ENCODE data around the gene ANKRD16.
"Not testable (repeated sequence)": the region's sequence is repeated elsewhere in the genome, so short reads cannot be mapped to it uniquely, and the experiment has no call there.

Gene ANKRD16

GRCh38 chr10:5831446-5831782, 58.3 kb downstream of the ANKRD16 start:
- DNase-seq, result no peak

GRCh38 chr10:5830629-5831445, 58.9 kb downstream of the ANKRD16 start:
- no peak for DNase-seq

GRCh38 chr10:5829267-5829666, 60.4 kb downstream of the ANKRD16 start:
- DNase-seq, result no peak

- DNase-seq, result no peak
Observed at GRCh38 chr10:5828725-5829124, 61.0 kb downstream of the ANKRD16 start.

GRCh38 chr10:5827841-5828240, 61.9 kb downstream of the ANKRD16 start:
- no peak for DNase-seq

- DNase-seq, result not testable (repeated sequence)
Observed at GRCh38 chr10:5826511-5826910, 63.2 kb downstream of the ANKRD16 start.

GRCh38 chr10:5818894-5819293, 70.8 kb downstream of the ANKRD16 start:
- no peak for DNase-seq

- no peak for DNase-seq
Observed at GRCh38 chr10:5818048-5818331, 71.7 kb downstream of the ANKRD16 start.

GRCh38 chr10:5817322-5818047, 72.2 kb downstream of the ANKRD16 start:
- DNase-seq, result no peak

GRCh38 chr10:5816170-5816569, 73.5 kb downstream of the ANKRD16 start:
- no peak for DNase-seq

GRCh38 chr10:5814110-5815107, 75.3 kb downstream of the ANKRD16 start:
- DNase-seq, result no peak

- peak; percentile 95 to 97 for DNase-seq
Observed at GRCh38 chr10:5813341-5814109, 76.2 kb downstream of the ANKRD16 start, which contains the start of gene GDI2. Gene GDI2, minus strand, starts transcription at chr10:5813434. Its CDS starts 176 bp downstream, at chr10:5813258.

- no peak for DNase-seq
Observed at GRCh38 chr10:5813091-5813340, 76.7 kb downstream of the ANKRD16 start.

GRCh38 chr10:5812283-5813090, 77.2 kb downstream of the ANKRD16 start:
- DNase-seq, result peak; percentile 15 to 28

Data from activated CD4-positive, alpha-beta T cell treated with anti-CD3 and anti-CD28 coated beads for 4 hours (primary cell).